Measurements from ENCODE around the gene COL26A1. TPM values are rescaled to one million over a fixed set of nuclear protein-coding genes. Genes with fewer than 3 reads are reported as not detected.

Gene COL26A1
- total RNA-seq, 2 donors from 2014 or later: not detected

- no peak for DNase-seq
- no peak for ATAC-seq
- intact Hi-C loops (cut with DNase I, micrococcal nuclease): no loop called here
These were observed 36.0 kb downstream of the COL26A1 start for GRCh38 chr7:101398396-101399289.

DNA sequence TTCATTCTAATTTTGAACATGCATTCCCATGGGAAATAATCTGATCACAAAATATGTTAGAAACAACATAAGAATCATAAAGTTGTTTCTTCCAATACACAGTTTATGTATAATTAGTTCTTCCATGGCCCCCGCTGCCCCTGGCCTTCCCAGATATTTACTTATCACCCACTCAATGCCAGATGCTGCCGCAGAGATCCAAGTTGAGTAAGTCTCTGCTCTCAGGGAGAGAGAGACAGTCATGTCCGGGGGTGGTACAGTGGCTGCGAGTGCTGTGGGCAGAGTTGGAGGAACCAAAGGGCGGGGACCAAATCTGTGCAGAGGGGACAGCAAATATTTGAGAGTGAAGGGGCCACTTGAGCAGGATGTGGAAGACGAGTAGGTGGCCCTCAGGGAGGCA lies 37.1 kb downstream of the COL26A1 start:
- intact Hi-C loops (cut with DNase I, micrococcal nuclease): no loop called here
- ATAC-seq (no peak), DNase-seq (no peak)

DNA sequence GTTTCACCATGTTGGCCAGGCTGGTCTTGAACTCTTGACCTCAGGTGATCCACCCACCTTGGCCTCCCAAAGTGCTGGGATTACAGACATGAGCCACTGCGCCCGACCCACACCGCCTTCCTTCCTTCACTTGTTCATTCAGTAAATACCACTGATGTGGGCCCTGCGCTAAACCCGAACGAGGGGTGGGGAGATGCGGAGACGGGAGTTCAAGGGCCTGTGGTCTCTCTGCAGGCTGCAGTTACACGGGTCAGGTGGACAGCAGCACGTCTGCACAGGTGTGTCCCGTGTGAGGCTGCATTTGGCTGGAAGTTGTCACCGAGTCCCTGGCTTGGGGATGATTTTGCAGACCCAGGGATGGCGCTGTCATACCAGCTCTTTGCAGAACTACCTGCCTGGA lies 38.1 kb downstream of the COL26A1 start:
- ATAC-seq (no peak), DNase-seq (no peak)
- intact Hi-C loops (cut with DNase I, micrococcal nuclease): no loop called here

DNA sequence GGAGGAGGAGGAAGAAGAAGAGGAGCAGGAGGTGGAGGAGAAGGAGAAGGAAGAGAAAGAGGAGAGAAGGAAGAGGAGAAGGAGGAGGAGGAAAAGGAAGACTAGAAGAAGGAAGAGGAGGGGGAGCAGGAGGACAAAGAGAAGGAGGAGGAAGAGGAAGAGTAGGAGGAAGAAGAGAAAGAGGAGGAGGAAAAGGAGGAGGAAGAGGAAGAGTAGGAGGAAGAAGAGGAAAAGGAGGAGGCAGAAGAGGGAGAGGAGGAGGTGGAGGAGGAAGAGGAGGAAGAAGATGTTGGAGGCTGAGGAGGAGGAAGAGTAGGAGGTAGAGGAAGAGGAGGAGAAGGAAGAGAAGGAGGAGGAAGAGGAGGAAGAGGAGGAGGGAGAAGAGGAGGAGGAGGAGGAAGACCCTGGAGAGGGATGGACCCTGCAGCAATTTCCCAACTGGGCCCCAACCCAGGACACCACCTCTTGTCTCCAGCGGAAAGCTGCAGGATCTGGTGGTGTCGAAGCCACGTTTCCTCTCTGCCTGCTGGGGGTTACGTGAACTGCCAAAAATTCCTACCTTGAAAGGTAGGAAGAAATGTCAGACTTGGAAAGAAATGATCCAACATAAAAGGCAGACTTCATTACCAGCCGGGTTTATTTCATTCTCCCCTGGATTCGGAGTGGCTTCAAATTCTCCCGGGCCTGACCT lies 38.9 kb downstream of the COL26A1 start:
- intact Hi-C loops (cut with DNase I, micrococcal nuclease): no loop called here
- ATAC-seq: no peak
- DNase-seq: no peak

GRCh38 chr7:101402081-101402779 lies 39.6 kb downstream of the COL26A1 start:
- DNase-seq: no peak
- intact Hi-C loops (cut with DNase I, micrococcal nuclease): no loop called here
- no peak for ATAC-seq

DNA sequence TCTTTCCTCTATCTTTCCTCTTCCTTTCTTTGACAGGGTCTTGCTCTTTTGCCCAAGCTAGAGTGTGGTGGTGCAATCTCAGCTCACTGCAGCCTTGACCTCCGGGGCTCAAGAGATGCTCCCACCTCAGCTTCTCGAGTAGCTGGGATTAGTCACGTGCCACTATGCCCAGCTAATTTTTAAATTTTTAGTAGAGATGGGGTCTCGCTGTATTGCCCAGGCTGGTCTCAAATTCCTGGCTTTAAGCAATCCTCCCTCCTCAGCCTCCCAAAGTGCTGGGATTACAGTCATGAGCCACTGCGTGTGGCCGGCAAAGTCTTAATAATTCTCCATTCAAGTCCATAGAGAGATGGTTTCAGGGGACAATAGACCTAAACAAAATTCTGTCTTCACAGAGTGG lies 40.2 kb downstream of the COL26A1 start:
- intact Hi-C loops (cut with DNase I, micrococcal nuclease): no loop called here
- ATAC-seq: no peak
- DNase-seq: no peak

DNA sequence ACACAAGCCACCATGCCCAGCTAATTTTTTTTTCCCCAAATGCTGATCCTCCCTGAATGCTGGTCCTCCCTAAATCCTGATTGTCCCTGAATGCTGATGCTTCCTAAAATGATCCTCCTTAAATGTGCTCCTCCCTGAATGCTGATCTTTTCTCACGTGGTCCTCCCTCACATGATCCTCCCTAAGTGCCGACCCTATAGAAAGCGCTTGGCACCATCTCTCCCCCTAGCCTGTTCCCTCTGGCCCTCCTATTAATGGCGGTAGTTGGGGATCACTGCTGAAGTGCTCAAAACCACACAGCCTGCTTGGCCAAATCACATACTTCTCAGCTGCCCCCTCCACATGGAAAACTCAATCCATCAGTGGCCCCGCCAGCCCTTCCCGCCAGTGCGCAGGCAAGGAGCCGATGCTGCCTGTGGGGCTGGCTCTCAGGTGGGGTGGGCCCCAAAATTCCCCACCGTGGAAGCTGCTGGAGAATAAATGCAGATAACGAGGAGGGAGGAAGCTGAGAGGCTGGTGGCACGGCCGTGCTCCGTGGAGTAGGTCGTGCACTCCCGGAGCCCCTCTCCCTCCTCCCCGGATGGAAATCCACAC lies 42.9 kb downstream of the COL26A1 start:
- intact Hi-C loops (cut with DNase I, micrococcal nuclease): no loop called here
- no peak for ATAC-seq
- DNase-seq: no peak

DNA sequence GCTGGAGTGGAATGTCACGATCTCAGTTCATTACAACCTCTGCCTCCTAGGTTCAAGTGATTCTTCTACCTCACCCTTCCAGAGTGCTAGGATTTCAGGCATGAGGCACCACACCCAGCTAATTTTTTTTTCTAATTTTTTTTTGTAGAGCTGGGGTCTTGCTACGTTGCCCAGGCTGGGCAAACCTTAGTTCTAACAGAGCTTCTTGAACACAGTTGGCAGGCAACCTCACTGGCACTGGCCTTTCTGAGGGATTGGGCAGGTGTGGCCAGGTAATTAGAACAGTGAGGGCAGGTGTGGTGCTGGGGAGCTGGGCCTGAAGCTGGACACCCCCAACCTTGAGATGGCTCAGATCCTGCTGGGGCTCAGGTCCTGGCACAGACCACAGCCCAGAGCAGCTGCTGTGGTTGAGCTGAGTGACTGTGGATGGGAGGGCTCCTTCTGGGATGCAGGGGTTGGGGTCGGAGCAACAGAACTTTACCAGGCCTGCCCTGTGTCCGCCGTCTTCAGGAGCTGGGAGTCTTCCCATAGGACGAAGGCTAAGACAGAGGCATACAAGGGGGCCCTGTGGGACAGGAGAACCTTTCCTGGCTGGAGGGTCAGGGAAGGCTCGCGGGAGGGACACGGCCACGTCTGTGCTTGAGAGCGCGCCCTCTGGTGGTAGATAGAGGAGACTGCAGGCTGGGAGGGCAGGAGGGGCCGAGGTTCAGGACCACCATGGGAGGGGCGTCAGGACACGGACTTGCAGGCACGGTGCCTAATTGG lies 48.2 kb downstream of the COL26A1 start:
- intact Hi-C loops (cut with DNase I, micrococcal nuclease): no loop called here
- DNase-seq (peak in 1 of 2 donors; percentile 15), ATAC-seq (peak; percentile 42)

DNA sequence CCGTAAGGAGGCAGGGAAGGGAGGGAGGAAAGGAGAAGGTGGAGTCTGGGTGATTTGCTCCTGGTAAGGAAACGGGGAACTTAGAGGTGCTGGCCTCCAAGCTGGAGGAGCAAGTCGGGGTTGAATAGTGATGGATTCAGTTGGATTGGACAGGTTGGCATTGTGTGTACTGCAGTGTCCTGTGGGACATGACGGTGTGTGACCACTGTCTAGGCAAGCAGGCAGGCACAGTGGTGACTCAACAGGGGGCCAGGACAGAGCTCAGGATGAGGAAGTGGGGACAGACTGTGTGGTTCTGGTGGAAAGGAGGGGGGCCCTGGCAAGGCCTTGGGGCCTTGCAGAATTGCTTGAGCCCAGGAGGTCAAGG lies 48.8 kb downstream of the COL26A1 start:
- ATAC-seq: no peak
- intact Hi-C loops (cut with DNase I, micrococcal nuclease): no loop called here
- no peak for DNase-seq

DNA sequence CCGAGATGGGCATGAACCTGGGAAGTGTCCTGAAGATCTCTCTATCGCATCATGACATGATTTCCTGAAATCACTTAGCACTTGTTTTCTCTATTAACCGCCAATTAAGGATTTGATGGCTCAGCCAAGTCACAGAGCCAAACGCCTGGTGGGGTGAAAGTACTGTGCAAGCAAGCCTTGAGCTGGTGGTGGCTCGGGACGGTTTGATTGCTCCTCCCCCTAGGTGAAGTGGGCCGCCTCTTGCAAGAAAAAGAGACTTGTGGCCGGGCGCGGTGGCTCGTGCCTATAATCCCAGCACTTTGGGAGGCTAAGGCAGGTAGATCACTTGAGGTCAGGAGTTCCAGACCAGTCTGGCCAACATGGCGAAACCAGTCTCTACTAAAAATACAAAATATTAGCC lies 50.3 kb downstream of the COL26A1 start:
- DNase-seq: no peak
- intact Hi-C loops (cut with DNase I, micrococcal nuclease): no loop called here
- ATAC-seq: no peak

GRCh38 chr7:101418694-101419093 lies 56.0 kb downstream of the COL26A1 start:
- ATAC-seq (no peak), DNase-seq (no peak)
- intact Hi-C loops (cut with DNase I, micrococcal nuclease): no loop called here

DNA sequence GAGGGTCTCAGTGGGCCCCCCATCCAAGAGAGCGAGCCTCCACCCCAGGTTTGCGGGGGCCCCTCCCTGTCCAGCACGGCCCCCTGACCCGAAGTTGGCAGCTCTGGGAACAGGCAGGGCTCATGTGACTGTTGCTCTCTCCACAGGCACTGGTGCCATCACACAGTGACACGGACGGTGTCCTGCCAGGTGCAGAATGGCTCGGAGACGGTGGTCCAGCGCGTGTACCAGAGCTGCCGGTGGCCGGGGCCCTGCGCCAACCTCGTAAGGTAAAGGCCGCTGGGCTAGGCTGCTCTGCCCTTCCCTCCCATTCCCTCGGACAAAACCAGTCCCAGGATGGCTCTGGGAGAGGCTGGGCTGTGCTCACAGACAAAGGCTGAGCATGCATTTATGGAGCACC lies 57.2 kb downstream of the COL26A1 start:
- intact Hi-C loops (cut with DNase I, micrococcal nuclease): no loop called here
- DNase-seq: no peak
- no peak for ATAC-seq

- no peak for ATAC-seq
- DNase-seq: no peak
- intact Hi-C loops (cut with DNase I, micrococcal nuclease): no loop called here
These were observed 57.8 kb downstream of the COL26A1 start for GRCh38 chr7:101420436-101420835.

- ATAC-seq (no peak), DNase-seq (no peak)
- intact Hi-C loops (cut with DNase I, micrococcal nuclease): no loop called here
These were observed 59.9 kb downstream of the COL26A1 start for GRCh38 chr7:101422356-101423195.

- ATAC-seq (no peak), DNase-seq (no peak)
- intact Hi-C loops (cut with DNase I, micrococcal nuclease): no loop called here
These were observed 63.8 kb downstream of the COL26A1 start for GRCh38 chr7:101426303-101427011.

DNA sequence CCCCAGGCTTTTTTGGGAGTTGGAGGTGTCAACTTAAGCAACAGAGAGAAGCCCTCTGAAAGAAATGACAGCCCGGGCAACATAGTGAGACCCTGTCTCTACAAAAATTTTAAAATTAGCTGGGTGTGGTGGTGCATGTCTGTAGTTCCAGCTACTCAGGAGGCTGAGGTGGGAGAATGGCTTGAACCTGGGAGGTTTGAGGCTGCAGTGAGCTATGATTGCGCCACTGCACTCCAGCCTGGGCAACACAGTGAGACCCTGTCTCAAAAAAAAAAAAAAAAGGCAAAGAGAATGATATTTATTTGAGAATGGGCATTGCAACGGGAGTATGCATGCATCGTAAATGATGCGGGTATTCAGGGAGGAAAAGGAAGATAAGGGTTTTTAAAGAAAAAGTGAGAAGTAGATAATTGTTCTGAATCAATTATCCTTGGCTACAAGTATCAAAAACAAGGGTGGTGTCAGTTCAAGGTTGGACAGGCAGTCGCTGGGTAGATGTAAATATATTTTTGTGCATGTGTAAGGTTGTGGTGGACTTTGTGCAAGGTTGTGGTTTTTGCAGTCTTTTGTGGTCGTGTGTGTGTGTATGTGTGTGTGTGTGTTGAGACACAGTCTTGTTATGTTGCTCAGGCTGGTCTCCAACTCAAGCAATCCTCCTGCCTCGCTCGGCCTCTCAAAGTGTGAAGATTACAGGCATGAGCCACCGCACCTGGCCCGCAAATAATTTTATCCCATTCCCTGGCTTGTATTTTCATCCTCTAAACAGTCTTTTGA lies 65.6 kb downstream of the COL26A1 start:
- DNase-seq (no peak), ATAC-seq (no peak)
- intact Hi-C loops (cut with DNase I, micrococcal nuclease): no loop called here

DNA sequence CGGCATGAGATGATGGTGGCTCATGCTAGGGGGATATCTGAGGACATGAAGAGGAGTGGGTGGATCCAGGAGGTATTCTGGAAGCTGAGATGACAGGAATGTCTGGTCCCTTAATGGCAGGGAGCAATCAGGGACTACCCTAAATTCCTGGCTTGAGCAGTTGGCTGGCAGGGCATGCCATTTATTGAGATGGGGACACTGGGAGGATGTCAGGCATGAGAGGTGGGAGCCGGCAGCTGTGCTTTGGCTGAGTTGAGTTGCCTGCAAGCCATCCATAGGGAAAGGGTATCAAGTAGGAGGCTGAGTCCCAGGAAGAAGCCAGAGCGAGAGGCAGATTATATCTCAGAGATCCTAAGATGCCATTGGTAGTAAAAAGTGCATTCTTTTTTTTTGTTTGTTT lies 69.6 kb downstream of the COL26A1 start:
- intact Hi-C loops (cut with DNase I, micrococcal nuclease): no loop called here
- DNase-seq (no peak), ATAC-seq (no peak)
